Astrocyte of the cerebellum (primary cell): ENCODE results near the gene SLC39A11.
"Not testable (repeated sequence)": the region's sequence is repeated elsewhere in the genome, so short reads cannot be mapped to it uniquely, and the experiment has no call there.

Source experiments
- DNase-seq: peaks from one replicate; pipeline ENCODE4 v3.0.0-alpha.2; 2011; ENCODE audit warnings: low read depth
- H3K4me3 ChIP-seq: 2 replicates; pipeline ENCODE4 v1.5.1; 2011; ENCODE audit warnings: mild to moderate bottlenecking, low read depth, low read length, moderate library complexity
- CTCF ChIP-seq: IDR thresholded peaks from 2 replicates; pipeline ENCODE4 v1.5.1; 2012; ENCODE audit warnings: low read length, low read depth, moderate library complexity, mild to moderate bottlenecking; ENCODE audit errors: missing control alignments
- in situ Hi-C: cut with HindIII; loops from 2 replicates; pipeline ENCODE4 v1.10.0; 2017; ENCODE audit warnings: low sequenced_read_pairs

SLC39A11 gene

GRCh38 chr17:73062726-73063125, 29.8 kb downstream of the SLC39A11 start:
- no peak overlapping the region for H3K4me3 ChIP-seq
- TF ChIP-seq CTCF = no peak
- no peak for DNase-seq
- in situ Hi-C loops = loop anchor here (10.0 kb wide), 1 partner anchor 78 kb away; no protein-coding TSS in a partner anchor

- no peak for TF ChIP-seq CTCF
- in situ Hi-C loops = loop anchor here (10.0 kb wide), 1 partner anchor 76 kb away; no protein-coding TSS in a partner anchor
- DNase-seq = no peak
- H3K4me3 ChIP-seq = no peak overlapping the region
Measured at GRCh38 chr17:73061161-73061560, 31.3 kb downstream of the SLC39A11 start.

DNA sequence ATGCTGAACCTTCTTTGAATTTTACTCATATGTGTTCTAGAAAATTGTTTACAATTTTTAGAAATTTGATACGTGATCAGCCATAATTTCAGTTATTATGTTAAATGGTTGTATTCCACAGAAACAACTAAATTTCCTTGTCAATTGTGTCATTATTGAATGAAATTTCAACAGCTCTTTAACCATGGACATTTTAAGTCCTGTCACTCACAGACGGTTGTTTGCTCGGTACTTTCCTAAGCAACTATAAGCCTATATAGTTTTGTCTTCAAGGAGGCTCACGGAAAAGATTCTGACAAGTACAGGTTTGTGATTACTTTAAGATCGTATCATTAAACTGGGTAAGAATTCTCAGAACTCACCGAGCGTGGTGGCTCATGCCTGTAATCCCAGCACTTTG, 31.8 kb downstream of the SLC39A11 start:
- DNase-seq = no peak

GRCh38 chr17:73059713-73060112, 32.8 kb downstream of the SLC39A11 start:
- in situ Hi-C loops = loop anchor here (10.0 kb wide), 1 partner anchor 75 kb away; no protein-coding TSS in a partner anchor
- not testable (repeated sequence) for DNase-seq, H3K4me3 ChIP-seq

More for the DNA sequence above, 31.8 kb downstream of the SLC39A11 start:
- TF ChIP-seq CTCF = no peak
- in situ Hi-C loops = loop anchor here (10.0 kb wide), 1 partner anchor 76 kb away; no protein-coding TSS in a partner anchor
- H3K4me3 ChIP-seq = no peak overlapping the region

- TF ChIP-seq CTCF = no peak
- H3K4me3 ChIP-seq = no peak overlapping the region
- no peak for DNase-seq
- in situ Hi-C loops = no loop called here
Measured at GRCh38 chr17:73058022-73058421, 34.5 kb downstream of the SLC39A11 start.

DNA sequence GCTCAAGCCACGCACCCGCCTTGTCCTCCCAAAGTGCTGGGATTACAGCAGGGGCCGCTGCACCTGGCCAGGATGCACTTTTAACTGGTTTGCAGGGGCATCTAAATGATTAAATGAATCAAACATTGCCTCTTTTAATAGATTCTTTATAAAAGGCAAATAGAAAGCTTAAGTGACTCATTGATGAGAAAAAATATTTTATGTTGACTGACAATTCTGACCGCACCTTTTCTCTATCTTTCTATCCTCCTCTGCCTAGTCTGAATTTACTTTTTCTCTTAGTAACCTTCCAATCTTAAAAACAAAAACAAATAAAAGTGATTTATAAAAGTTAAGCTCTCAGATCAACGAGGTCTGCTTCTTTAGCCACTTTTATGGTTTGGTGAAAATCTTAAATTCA, 35.3 kb downstream of the SLC39A11 start:
- in situ Hi-C loops = no loop called here
- TF ChIP-seq CTCF = no peak
- no peak for DNase-seq
- no peak overlapping the region for H3K4me3 ChIP-seq

GRCh38 chr17:73052923-73053322, 39.6 kb downstream of the SLC39A11 start:
- in situ Hi-C loops = no loop called here
- DNase-seq = no peak
- H3K4me3 ChIP-seq = no peak overlapping the region
- TF ChIP-seq CTCF = no peak
